ENCODE results near the gene ATRN.

The ATRN gene

DNA sequence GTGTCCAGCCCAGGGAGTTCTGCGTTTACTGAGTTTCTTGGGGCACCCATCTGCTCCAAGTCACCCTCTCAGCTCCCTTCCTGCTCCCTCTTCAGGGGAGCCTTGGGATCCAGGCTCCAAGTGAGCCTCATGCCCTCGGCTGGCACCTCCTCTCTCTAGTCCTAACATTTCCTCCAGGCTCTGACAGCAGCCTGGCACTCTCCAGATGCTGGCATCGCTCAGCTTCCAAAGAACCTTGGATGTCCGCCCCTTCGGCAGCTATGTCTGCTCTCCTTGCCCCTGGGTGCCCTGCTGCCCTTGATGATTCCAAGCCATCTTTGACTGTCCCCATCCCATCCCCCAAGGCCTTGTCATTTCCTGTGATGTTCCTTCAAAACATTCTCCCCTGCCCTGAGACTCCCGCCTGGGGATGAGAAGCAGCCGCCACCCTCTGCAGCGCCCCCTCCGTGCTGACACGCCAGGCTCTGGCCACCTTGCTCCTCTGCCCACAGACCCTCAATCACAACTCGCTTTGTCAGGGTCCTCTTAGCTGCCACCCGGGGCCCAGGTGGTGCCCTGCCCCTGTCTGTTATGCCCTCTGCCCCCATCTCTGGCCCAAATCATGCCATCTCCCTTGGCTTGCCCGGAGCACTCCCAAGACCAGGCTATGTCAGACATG lies 199.0 kb downstream of the ATRN start:
- ChIA-PET POLR2A (no interaction called here), CTCF (no interaction called here)
- TF ChIP-seq LEF1 (IDR thresholded peaks at IDR 0.05; ENCODE audit: borderline replicate concordance) (no peak), BHLHE40 (IDR thresholded peaks at IDR 0.05; ENCODE audit: borderline replicate concordance) (no peak), FOXA1 (IDR thresholded peaks at IDR 0.05) (no peak), ARNT (IDR thresholded peaks at IDR 0.05) (no peak), L3MBTL2 (conservative IDR thresholded peaks at IDR 0.05) (no peak), NFRKB (IDR thresholded peaks at IDR 0.05) (no peak), ZNF384 (IDR thresholded peaks at IDR 0.05) (no peak), TARDBP (IDR thresholded peaks at IDR 0.05) (no peak), CTBP1 (IDR thresholded peaks at IDR 0.05; ENCODE audit: borderline replicate concordance) (no peak), HDGF (IDR thresholded peaks at IDR 0.05; ENCODE audit: borderline replicate concordance) (no peak), SP1 (IDR thresholded peaks at IDR 0.05) (no peak), ELF4 (IDR thresholded peaks at IDR 0.05) (no peak)
- TF ChIP-seq, protein P1, sequence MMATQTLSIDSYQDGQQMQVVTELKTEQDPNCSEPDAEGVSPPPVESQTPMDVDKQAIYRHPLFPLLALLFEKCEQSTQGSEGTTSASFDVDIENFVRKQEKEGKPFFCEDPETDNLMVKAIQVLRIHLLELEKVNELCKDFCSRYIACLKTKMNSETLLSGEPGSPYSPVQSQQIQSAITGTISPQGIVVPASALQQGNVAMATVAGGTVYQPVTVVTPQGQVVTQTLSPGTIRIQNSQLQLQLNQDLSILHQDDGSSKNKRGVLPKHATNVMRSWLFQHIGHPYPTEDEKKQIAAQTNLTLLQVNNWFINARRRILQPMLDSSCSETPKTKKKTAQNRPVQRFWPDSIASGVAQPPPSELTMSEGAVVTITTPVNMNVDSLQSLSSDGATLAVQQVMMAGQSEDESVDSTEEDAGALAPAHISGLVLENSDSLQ (IDR thresholded peaks at IDR 0.05) = no peak
- DNase-seq (ENCODE audit: extremely low spot score) = no peak

DNA sequence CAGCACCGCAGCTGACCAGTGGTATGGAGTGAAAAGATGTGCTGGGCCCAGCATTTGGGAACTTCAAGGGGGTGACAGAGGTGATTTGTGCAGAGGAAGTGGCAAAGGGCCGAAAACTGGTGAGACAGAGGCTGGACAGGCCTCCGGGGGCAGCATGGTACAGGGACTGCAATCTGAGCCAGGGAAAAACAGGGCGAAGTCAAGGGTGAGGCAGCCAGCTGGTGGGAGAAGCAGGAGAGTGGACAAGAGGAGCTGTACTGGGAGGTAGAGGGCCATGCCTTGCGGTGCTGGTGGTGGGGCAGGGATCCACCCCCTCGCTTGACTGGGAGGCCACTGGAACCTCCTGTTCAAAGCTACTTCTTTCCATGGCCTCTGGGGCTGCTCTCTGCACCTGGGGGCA lies 199.7 kb downstream of the ATRN start:
- TF ChIP-seq L3MBTL2 (conservative IDR thresholded peaks at IDR 0.05) (no peak), SUZ12 (IDR thresholded peaks at IDR 0.05) (no peak), LEF1 (IDR thresholded peaks at IDR 0.05; ENCODE audit: borderline replicate concordance) (no peak), ARNT (IDR thresholded peaks at IDR 0.05) (no peak), NFRKB (IDR thresholded peaks at IDR 0.05) (no peak), TARDBP (IDR thresholded peaks at IDR 0.05) (no peak), ZNF384 (IDR thresholded peaks at IDR 0.05) (no peak), ELF4 (IDR thresholded peaks at IDR 0.05) (no peak), FOXK2 (IDR thresholded peaks at IDR 0.05) (no peak), HDGF (IDR thresholded peaks at IDR 0.05; ENCODE audit: borderline replicate concordance) (no peak), FOXM1 (IDR thresholded peaks at IDR 0.05; ENCODE audit: borderline replicate concordance) (no peak), SP1 (IDR thresholded peaks at IDR 0.05) (no peak)
- TF ChIP-seq, protein P1 (IDR thresholded peaks at IDR 0.05) = no peak
- no peak for DNase-seq (ENCODE audit: extremely low spot score)
- ChIA-PET CTCF (no interaction called here), POLR2A (no interaction called here)

DNA sequence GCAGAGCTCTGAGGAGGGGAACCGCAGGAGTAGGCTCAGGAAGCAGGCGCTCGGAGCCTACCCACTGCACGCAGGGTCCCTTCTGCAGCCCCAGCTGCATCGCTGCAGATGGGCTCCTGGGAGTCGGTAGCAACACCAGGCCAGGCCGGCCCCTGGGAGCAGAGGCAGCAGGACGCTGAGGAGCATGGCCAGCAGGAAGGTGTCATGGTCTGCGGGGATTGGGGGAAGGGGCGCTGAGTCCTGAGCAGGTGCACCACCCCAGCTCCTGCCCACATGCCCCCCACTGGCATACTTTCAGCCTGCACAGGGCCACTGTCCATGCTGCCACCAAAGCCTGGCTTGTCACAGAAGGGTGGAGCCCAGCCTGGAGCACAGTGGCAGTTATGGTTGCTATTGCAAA lies 200.1 kb downstream of the ATRN start:
- CTCF ChIA-PET = interaction anchor here (0.6 kb wide), 1 partner anchor 12 kb away, joined by 5 read pairs; no protein-coding TSS in a partner anchor
- POLR2A ChIA-PET = no interaction called here

DNA sequence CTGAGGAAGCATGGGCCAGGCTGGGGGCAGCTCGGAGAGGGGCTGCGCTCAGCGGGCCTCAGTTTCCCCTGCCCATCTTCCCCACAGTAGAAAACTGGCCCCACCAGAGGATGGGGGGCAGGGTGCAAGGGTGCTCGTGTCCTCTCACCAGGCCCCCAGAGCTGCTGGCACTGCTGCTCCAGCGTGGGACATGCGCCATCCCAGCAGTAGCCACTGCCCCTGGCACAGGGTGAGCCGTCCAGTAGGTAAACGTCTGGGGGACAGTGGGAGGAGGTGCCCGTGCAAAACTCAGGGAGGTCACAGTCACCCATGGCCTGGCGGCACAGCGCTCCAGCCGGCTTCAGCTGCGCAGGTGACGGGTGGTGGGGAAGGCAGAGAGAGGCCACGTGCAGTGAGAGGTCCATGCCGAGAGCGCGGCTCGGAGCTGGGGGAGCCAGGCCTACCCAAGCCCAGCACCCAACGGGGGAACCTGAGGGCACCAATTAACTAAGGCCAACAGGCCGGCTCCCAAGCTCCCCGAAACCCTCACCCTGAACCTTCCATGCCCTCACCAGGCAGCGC lies 201.2 kb downstream of the ATRN start:
- CTCF ChIA-PET = no interaction called here
- TF ChIP-seq ARNT (IDR thresholded peaks at IDR 0.05) = no peak
- TF ChIP-seq TARDBP (IDR thresholded peaks at IDR 0.05) = no peak
- TF ChIP-seq SP1 (IDR thresholded peaks at IDR 0.05) = no peak
- TF ChIP-seq BHLHE40 (IDR thresholded peaks at IDR 0.05; ENCODE audit: borderline replicate concordance) = no peak
- TF ChIP-seq FOXA1 (IDR thresholded peaks at IDR 0.05) = no peak
- no peak for TF ChIP-seq L3MBTL2 (conservative IDR thresholded peaks at IDR 0.05)
- TF ChIP-seq NFRKB (IDR thresholded peaks at IDR 0.05) = no peak
- no peak for TF ChIP-seq HDGF (IDR thresholded peaks at IDR 0.05; ENCODE audit: borderline replicate concordance)
- no peak for TF ChIP-seq SUZ12 (IDR thresholded peaks at IDR 0.05)
- no peak for TF ChIP-seq CTBP1 (IDR thresholded peaks at IDR 0.05; ENCODE audit: borderline replicate concordance)
- no peak for TF ChIP-seq LEF1 (IDR thresholded peaks at IDR 0.05; ENCODE audit: borderline replicate concordance)
- TF ChIP-seq ZNF384 (IDR thresholded peaks at IDR 0.05) = no peak
- POLR2A ChIA-PET = no interaction called here
- no peak for DNase-seq (ENCODE audit: extremely low spot score)

More for the DNA sequence above, 200.1 kb downstream of the ATRN start:
- no peak for TF ChIP-seq FOXM1 (IDR thresholded peaks at IDR 0.05; ENCODE audit: borderline replicate concordance)
- TF ChIP-seq ARNT (IDR thresholded peaks at IDR 0.05) = no peak
- no peak for TF ChIP-seq BHLHE40 (IDR thresholded peaks at IDR 0.05; ENCODE audit: borderline replicate concordance)
- no peak for TF ChIP-seq HDGF (IDR thresholded peaks at IDR 0.05; ENCODE audit: borderline replicate concordance)
- no peak for TF ChIP-seq SUZ12 (IDR thresholded peaks at IDR 0.05)
- no peak for TF ChIP-seq ZNF384 (IDR thresholded peaks at IDR 0.05)
- no peak for TF ChIP-seq TARDBP (IDR thresholded peaks at IDR 0.05)
- TF ChIP-seq ELF4 (IDR thresholded peaks at IDR 0.05) = no peak
- TF ChIP-seq FOXA1 (IDR thresholded peaks at IDR 0.05) = no peak
- no peak for TF ChIP-seq CTBP1 (IDR thresholded peaks at IDR 0.05; ENCODE audit: borderline replicate concordance)
- TF ChIP-seq, protein P1 (IDR thresholded peaks at IDR 0.05) = no peak
- no peak for TF ChIP-seq FOXK2 (IDR thresholded peaks at IDR 0.05)
- TF ChIP-seq NFRKB (IDR thresholded peaks at IDR 0.05) = no peak
- TF ChIP-seq L3MBTL2 (conservative IDR thresholded peaks at IDR 0.05) = no peak
- TF ChIP-seq SP1 (IDR thresholded peaks at IDR 0.05) = no peak
- TF ChIP-seq LEF1 (IDR thresholded peaks at IDR 0.05; ENCODE audit: borderline replicate concordance) = no peak
- no peak for DNase-seq (ENCODE audit: extremely low spot score)

DNA sequence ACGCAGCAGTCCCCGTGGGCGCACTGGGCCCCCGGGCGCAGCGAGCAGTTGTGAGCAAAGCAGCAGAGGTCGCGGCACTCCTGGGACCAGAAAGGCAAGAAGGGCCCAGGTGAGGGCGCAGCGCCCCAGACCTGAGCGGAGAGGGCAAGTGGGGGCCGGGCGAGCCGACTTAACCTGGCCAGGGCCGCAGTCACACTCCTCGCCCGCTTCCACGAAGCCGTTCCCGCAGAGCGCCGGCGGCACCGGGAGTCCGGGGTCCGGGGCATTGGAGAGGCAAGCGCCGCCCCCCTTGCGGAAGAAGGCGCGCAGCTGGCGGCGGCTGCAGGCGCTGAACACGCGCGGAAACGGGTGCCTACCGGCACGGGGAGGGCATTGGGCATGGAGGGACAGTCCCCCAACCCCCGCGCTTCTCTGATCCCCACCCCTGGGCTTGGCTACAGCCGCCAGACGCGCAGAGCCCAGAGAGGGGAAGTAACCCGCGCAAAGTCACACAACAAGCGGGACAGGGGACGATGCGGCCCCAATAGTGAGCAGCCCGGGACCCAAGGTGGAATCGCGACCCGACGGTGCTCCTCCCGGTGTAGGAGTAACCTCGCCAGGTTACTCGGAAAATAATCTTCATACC lies 201.8 kb downstream of the ATRN start:
- POLR2A ChIA-PET = no interaction called here
- DNase-seq (ENCODE audit: extremely low spot score) = no peak
- TF ChIP-seq L3MBTL2 (conservative IDR thresholded peaks at IDR 0.05) = no peak
- TF ChIP-seq TARDBP (IDR thresholded peaks at IDR 0.05) = no peak
- no peak for TF ChIP-seq ELF4 (IDR thresholded peaks at IDR 0.05)
- no peak for TF ChIP-seq ZNF384 (IDR thresholded peaks at IDR 0.05)
- no peak for TF ChIP-seq BHLHE40 (IDR thresholded peaks at IDR 0.05; ENCODE audit: borderline replicate concordance)
- no peak for TF ChIP-seq NFRKB (IDR thresholded peaks at IDR 0.05)
- TF ChIP-seq, protein P1 (IDR thresholded peaks at IDR 0.05) = no peak
- no peak for TF ChIP-seq SP1 (IDR thresholded peaks at IDR 0.05)
- no peak for TF ChIP-seq SUZ12 (IDR thresholded peaks at IDR 0.05)
- TF ChIP-seq FOXM1 (IDR thresholded peaks at IDR 0.05; ENCODE audit: borderline replicate concordance) = no peak
- TF ChIP-seq ARNT (IDR thresholded peaks at IDR 0.05) = no peak
- TF ChIP-seq CTBP1 (IDR thresholded peaks at IDR 0.05; ENCODE audit: borderline replicate concordance) = no peak
- no peak for TF ChIP-seq HDGF (IDR thresholded peaks at IDR 0.05; ENCODE audit: borderline replicate concordance)
- no peak for TF ChIP-seq LEF1 (IDR thresholded peaks at IDR 0.05; ENCODE audit: borderline replicate concordance)
- no peak for TF ChIP-seq FOXK2 (IDR thresholded peaks at IDR 0.05)
- no peak for TF ChIP-seq FOXA1 (IDR thresholded peaks at IDR 0.05)
- CTCF ChIA-PET = no interaction called here
